ENCODE measurements around the gene OGFR.

DNA sequence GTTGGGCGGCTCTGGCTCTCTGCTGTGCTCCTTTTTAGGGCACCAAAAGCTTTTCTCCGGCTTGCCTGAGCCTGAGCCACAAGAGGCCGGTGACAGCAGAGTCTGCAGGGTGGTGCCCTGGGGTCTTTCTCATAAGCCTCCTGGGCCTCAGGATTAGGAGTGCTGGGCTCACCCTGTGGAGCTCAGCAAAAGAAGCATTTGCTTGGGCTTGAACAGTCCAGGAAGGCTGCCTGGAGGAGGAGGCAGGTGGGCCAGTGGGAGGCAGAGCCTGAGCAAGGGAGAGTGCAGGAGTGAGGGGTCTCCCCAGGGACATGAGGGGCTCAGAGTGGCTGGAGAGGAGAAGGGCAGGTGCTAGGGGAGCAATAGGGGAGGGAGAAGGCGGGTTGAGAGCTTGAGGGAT lies 41.2 kb upstream of the OGFR start:
- TF ChIP-seq CTCF (conservative IDR thresholded peaks at IDR 0.05): no peak
- no peak for TF ChIP-seq ZFX (IDR thresholded peaks at IDR 0.05)
